NCI-H510A (cell line): Measurements from ENCODE around the gene UST.

Source experiments
- DNase-seq: peaks from one replicate; lab custom pipeline; 2025; lab: John Stamatoyannopoulos, UW

The UST gene

DNA sequence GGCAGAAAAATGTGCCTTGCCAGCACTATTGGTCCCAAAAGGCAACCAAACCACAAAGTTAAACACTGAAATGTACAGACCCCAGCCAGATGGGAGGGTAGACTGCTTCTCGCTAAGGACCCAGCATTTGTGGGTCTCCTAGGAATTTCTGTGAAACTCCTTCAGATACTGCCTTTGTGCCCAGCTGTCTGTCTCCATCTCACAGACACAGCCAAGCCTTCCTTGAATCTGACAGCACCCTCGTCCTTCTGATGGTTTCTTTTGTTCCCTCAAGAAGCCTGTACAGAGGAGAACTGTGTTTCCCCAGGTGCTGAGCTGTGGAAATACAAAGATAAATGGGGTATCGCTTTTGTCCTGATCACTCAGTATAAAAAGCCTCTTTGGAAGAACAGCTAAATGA is 316.6 kb downstream of the UST start:
- no peak for DNase-seq

DNA sequence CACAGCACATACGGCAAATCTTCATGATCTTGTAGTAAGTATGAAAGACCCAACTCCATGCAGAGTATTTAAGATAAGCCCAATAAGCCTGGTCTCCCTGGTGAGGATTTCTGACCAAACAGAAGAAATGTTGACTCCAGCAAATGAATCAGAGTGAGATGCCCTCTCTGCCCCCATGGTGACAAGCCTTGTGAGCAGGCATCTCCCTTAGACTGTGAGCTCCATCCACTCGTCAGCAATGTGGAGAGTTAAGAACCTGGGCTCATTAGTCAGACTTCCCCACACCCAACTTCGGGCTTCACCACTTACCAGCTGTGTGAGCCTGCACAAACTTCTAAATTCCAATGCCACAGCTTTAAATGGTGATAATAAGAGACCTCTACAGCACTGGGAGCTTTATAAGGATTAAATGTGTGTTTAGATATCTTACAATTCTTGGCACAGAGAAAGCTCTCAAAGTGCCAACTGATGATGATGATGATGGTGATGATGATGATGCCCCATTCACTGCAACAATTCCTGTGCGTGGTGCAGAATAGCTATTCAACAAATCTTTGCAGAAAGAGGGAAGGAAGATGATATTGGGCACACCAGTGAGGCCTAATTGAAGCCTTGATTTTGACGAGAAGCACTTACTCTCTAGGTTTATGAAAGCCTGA is 317.3 kb downstream of the UST start:
- no peak for DNase-seq

DNA sequence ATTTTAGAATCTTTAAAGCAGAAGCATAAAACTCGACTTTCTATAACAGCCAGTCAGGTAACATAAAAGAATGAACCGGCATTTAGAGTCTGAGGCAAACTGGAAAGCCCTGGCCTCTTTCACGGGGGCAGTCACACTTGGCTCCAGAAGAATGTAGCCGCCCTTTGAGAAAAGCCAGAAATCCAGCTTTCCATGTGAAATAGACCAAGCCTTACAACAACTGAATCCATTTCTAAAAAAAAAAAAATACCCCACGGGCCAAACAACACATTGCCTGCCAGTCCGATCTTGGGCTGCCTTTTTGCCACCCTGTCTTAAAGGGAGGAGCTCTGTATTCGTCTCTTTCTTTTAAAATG is 317.8 kb downstream of the UST start:
- no peak for DNase-seq

DNA sequence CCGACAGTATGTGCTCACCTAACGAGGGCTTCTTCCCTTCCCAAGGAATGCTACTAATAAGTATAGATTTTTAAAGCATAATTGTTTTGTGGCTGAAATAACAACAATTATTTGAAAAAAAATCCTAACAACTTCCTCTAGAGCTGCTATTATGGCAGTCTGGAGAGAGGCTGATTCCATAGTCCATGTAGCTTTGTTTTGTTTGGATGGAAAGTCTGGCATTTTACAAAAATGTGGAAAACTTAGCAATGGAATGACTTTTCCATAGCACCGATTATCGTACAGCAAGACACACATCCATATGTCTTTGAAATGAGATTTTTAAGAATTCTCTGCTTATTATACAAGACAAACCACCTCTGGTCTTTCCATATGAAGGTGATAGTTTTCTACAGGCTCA is 318.3 kb downstream of the UST start:
- DNase-seq: no peak

DNA sequence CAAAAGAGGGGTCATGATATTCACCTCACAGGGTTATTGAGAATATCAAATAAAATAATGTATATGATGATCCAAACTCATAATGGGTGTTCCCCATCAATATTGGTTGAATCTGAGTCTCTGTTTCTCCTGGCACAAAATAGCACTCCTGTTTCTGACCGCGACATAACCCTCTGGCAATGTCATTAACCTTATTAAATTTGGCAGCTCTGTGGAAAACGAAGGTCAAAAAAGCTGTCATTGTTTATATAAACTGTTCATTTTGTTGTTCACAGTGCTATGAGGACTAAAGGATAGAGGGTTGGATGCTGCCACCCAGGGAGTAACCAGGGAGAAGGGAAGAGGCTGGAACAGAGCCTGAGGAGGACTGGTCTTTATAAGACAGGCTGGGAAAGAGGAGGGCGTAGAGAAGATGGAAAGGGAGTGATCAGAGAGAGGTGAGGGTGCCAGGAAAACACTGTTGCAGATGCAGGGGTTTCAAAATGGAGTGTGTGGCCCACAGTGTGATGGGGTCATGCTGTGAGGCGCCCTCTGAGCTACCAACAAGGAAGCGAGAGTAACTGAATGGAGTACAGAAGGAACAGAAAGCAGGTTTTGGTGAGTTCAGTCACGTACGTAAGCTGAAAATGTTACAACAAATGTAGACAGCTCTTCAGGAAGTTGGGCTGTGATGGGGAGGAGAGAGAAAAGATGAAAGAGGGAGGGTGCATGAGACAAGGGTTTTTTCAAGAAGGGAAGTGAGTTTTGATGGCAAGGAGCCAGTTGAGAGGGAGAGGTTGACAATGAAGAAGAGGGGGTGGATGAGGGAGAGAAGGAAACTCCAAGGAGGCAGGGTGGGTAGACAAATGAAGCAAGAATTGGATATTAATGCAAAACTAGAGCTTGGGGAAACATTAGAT is 319.1 kb downstream of the UST start:
- DNase-seq: no peak

DNA sequence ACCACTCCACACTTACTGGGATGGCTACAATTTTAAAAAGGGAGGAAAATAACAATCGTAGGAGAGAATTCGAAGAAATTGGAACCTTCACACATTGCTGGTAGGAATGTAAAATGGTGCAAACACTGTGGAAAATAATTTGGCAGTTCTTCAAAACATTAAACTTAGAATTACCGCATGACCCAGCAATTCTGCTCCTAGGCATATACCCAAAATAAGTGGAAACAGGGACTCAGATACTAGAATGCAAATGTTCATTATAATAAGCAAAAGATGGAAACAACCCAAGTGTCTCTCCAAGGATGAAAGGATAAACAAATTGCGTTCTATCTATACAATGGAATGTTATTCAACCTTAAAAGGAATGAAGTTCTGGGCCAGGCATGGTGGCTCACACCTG is 325.2 kb downstream of the UST start:
- no peak for DNase-seq

DNA sequence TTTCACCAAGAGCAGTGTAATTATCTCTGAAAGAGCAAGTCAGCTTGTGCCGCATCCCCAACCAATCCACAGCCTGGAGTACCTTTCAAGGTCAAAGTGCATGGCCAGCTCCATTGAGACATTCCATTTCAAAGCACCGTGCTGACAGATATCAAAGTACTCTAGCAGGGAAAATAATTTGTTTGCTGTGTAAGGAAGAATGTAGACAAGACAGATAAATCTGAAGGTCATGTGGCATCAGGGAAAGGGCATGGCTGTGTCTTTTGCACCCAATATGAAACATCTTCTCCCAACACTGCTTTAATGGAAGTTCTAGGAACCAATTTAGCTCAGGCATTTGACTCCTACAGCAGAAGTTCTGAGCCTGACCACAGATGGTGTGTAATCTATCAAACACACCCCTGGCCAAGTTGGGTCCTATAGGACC is 328.0 kb downstream of the UST start:
- no peak for DNase-seq

DNA sequence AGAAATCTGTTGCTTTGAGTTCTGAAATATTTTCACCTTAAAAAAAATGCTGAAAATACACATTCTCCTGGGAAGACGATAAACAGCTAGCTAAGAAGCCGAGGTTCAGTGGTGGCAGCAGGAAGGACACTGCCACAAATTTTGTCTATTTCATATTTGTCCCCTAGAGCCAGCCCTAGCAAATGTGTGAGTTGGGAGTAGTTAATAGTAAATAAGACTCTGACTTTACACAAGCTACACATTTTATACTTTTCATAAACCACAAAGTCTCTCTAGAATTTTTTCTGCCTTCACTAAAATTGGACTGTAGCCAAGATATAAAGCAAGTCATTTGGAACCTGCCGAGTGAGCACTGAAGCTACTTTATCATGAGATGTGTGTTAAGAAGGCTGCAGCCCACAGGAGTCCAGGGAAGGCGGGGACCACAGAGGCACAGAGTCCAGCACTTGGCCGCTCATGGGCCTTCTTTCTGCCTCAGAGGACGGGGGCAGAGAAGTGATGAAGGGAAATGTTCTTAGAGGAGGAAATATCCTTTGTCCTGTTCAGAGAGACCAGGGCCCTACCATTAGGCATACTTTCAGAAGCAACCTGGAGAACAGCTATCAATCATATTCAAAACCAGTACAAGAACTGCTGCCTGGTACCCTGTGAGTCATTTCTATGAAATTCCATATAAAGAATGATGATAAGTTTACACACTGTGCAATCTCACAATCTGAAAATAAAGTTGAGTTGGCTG is 329.0 kb downstream of the UST start:
- DNase-seq: no peak

DNA sequence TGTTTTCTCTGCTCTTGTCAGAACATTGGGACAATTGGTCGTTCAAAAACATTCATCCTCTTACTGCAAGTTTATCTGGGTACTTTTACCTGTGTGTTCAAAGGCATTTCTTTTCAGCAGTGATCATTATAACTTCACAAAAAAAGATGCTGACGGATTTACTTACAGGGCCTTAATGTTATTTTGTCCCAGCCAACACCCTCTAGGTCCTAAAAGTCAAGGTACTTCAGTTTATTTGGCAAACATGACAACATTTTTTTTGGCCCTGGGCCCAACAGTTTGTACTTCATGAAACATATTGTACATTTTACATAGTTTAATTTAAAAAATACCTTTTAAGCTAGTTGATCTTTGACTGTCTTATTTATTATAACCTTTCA is 329.5 kb downstream of the UST start:
- no peak for DNase-seq

DNA sequence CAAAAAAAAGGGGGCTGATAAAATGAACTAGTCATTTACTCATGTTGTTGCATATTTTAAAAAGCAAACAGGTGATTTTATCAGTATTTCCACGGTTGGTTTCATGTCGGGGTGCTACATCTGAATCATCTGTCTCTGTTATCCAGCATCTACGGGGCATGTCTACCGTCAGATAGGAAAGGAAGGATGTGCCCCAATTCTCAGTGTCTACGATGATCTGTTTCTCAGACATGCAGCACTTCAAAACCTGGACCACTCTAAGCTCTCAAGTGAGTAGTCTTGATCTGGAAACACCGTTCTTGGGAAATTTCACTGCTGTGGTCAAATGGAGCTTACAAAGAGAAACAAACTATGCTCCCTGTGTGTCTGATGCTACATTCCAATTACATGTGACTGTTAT is 330.4 kb downstream of the UST start:
- no peak for DNase-seq

DNA sequence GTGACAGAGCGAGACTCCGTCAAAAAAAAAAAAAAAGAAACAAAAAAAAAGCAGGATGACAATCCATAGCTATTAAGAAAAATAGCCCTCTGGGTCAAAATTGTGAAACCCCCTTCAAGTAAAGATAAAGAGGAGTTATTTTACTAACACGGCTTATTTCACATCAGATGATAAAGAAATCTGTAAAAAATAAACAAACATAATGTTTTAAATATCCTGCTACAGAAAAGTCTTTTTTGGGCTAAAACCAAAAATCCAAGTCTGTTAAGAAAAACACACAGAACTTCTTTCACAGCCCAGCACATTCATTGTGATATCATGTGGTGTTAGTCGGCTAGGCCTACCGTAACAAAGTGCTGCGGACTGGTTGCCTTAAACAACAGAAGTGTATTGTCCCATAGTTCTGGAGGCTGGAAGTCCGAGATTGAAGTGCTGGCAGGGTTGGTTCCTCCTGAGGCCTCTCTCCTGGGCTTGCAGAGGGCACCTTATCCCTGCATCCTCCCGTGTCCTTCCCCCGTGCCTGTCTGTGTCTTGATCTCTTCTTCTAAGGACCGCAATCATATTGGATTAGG is 331.5 kb downstream of the UST start:
- DNase-seq: no peak

DNA sequence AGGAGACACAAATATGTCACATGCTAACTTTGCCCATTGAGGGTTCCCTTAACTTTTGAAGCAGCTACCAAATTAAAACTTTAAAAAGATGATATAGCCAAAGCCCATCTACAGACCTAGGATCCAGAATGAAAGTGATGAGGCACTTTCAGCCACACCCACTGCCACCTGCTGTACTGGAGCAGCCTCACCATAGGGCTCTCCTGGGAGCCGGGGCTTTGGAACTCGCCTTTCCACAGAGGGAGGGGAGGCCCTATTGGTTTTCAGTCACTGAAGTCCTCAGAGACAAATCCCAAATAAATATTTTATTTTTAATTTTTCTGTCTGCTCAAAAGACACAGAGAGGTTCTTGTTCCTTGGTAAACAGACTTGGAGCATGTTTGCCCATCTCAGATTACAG is 332.6 kb downstream of the UST start:
- DNase-seq: no peak

DNA sequence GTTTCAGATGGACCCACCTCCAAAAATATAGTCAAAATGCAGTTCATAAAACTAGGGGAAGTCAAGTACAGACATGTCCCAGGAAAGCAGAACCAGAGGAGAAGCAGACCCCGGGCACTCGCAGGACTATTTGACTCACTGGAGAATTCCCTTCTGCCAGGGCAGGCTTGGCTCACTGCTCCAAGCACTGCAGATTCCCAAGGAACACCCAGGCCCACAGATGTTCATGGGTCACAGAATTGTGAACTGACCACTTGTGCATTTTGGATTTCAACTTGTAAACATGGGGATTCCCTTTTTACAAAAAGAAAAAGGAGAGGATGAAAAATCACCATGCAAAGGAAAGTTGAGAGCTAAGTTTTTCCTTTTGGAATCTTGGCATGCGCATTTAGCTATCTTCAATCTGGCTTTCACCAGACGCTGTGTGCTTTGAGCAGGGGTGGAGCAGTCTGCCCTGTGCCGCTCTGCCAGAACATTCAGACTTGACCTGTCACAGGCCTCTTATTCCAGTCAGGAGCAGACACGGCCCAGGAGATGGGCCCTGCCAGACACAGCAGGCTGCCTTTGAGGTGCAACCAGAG is 333.2 kb downstream of the UST start:
- no peak for DNase-seq

DNA sequence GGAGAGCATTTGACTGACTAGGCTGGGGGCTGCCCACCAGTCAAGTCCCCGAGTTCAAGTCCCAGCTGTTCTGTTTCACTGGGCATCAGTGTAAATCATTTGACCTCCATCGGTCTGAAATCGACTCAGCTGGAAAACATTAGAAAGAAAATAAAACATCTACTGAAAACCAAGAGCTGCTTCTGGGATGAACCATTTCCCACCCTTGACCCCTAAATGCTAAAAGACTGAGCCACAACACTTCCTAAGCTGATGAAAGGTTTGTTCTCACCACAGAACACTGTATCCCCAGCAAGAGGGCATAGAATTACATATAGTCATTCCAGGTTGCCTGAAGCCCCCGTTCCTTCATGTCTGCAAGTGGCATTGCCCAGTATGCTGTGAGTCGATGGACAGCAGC is 333.7 kb downstream of the UST start:
- DNase-seq: no peak

DNA sequence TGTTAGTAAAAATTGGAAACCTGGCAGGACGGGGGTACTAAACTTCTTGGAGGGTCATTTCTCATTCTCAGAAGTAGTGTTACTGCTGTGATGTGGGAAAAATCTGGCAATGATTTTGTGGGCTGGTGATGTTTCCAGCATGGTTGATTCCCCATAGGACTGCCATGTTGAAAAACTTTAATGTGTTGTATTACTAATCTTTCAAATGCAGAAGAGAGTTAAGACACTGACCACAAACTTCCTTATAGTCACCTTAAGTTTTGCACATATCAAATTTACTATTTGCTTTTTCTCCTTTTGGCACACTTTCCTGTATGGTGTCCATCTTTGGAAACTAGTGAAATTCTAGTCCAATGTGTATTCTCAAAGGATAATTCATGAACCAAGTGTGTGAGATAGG is 334.5 kb downstream of the UST start:
- DNase-seq: no peak

DNA sequence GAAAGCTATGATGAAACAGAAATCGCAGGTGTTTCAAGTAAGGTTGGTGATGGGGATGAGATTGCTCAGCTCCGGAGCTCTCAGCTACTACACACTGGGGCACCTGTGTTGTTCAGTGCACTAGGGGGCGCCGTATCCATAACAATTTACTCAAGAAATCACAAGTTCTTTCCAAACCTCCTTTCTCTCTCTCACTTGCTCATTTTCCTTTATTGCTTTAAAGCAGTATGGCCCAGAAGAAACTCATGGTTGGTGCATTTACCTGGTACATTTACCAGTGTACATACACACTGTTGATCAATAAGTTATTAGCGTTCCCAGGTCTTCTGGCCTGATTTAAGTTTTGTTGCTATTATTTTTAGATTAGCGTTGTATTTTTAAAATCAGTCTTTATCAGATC is 335.5 kb downstream of the UST start:
- DNase-seq: peak; percentile 18

DNA sequence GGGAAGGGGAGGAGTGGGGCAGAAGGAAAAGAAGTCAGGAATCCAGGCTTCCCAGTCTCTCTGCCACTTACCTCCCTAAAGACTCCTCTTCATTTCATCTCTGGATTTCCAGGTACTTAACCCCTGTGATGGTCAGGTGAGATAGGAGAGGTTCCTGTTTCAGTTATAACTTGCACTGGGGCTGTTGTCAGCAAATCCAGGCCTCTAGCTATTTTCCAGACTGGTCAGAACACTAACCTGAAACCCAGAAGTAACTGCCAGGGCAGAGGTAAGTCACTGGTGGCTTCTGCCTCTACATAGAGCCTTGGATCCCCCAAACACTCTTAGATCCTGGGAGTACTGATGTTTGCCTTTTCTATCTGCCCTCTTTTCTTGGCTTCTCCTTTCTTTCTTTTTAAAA is 337.2 kb downstream of the UST start:
- DNase-seq: no peak

DNA sequence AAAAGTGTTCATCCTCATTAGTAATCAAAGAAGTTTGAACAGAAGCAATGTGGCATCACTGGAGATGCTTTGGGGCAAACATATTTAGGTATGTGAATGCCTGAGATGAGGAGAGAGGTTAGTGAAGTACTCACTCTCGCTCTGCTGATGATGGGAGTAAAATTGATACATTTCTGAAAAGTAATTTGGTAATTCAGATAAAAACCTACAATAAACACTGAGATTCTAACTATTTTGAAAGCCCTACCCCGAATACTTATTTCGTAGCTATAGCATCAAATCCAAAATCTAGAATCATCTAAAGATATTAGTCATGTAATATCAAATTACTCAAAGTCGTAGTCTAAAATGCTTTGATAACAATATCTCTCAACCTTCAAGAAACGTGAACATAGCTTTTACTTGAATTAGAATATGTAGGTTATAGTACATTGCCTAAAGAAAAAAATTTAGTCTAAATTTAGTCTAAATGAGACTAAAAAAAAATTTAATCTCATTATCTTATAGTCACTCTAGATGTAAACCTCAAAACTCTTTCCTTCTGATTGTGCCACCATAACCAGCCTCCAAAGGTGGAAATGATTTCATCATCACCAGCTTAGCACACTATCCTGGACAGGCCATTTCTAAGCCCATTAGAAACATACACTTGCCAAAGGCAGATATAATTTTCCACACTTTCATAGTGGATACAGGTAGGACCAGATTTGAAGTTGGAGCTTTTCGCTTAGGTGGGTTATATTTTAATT is 338.2 kb downstream of the UST start:
- DNase-seq: no peak

DNA sequence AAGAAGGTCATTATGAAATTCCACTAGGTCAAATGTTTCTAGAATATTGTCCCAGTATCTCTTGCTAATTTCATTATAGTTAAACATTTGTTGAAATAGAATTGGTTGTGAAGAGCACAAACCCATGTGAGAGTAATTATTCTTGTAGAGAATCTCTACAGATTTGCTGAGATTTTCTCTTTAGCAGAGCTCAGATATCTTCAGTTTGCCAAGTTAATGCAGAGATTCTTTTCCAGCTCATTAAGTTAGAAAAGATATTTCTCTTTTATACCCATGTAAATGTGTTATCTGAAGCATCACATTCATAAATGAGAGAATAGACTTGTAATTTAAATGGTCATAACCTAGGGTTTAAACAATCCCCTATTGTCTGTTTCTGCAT is 338.7 kb downstream of the UST start:
- no peak for DNase-seq

DNA sequence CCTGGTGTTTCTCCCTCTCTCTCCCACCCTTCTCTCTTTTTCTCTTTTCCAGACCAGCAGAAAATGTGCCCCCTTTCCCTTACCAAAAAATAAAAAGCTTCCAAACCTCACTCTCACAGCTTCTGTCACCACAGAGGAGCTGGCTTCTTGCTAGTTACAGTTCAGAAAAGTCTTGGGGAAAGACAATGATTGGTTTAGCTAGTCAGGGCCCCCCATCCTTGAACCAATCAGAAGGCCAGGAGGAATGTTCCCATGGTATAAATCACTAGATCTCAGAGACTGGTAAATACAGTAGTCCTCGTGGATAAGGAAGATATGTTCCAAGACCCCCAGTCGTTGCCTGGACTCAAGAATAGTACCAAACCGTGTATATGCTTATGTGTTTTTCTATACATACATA is 339.5 kb downstream of the UST start:
- DNase-seq: no peak

DNA sequence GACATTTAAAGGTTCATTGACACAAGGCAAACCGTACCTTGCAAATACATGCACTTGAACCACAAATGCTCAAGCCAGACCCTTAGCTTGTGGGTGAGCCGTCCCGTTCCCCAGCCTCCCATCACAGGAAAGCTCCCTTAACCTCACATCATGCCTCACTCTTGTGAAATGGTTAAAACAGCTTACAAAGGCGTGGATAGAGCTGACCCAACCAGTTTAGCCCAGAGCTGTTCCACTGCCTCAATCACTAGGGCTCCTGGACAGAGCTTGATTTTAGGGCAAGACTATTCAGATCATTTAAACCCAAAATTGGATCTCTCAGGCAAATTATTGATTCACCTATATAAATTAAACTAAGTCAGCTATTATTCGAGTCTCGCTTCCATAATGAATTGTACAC is 341.1 kb downstream of the UST start:
- no peak for DNase-seq

DNA sequence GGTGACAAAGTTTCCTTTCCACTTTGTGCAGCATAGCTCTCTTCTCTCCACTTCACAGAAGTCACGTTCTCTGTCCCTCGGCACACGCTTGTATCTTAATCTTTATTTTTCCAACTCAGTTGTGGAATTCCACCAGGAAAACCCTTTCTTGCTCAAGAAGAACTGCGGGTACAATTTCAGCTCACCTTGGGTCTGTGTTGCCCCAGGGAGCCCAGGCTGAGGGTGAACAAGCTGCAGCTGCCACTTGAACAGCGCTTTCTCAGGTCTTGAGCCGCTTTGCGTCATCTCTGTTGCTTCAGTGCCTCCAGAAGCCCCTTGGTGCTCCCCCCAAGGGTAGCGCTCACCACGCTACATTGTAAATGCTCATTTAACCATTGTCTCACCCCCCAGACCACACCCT is 341.5 kb downstream of the UST start:
- DNase-seq: no peak
